Measurements from ENCODE around the gene CXCR2. TPM values are rescaled to one million over a fixed set of nuclear protein-coding genes. Genes with fewer than 3 reads are reported as not detected.
A peak's percentile ranks its signal among the peaks of the same experiment; 100 is the strongest.

The CXCR2 gene
- total RNA-seq, 6 donors from 2014 or later, result 0.79 to 25.8 (median 7.2) TPM

DNA sequence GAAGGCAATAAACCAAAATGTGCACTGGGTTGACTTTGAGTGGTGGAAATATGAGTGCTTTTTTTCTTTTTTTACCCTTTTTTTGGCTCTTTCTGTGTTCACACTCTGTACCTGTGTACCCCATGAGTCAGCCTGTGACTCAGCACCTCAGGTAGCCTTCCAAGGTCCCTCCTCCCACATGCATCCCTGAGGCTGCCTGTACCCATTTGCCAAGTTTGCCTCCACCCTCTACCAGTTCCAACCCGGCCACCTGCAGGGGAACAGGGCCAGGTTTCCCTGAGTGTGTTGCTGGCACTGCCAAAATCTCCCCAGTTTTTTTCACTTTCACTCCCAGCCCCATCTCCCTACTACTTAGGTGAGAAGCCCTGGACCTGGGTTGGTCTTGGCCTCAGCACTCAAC, 26.9 kb downstream of the CXCR2 start:
- Histone ChIP-seq H3K27me3 (no peaks in the 10 kb centered on the region), H3K27ac (no peak overlapping the region), H3K4me1 (no peaks in the 10 kb centered on the region), H3K9me3 (no peaks in the 10 kb centered on the region), H3K36me3 (no peaks in the 10 kb centered on the region), H3K4me3 (no peak overlapping the region)
- ATAC-seq (ENCODE audit: low FRiP score in 2 of 2), result no peak
- no peak for DNase-seq
- TF ChIP-seq, protein P1, sequence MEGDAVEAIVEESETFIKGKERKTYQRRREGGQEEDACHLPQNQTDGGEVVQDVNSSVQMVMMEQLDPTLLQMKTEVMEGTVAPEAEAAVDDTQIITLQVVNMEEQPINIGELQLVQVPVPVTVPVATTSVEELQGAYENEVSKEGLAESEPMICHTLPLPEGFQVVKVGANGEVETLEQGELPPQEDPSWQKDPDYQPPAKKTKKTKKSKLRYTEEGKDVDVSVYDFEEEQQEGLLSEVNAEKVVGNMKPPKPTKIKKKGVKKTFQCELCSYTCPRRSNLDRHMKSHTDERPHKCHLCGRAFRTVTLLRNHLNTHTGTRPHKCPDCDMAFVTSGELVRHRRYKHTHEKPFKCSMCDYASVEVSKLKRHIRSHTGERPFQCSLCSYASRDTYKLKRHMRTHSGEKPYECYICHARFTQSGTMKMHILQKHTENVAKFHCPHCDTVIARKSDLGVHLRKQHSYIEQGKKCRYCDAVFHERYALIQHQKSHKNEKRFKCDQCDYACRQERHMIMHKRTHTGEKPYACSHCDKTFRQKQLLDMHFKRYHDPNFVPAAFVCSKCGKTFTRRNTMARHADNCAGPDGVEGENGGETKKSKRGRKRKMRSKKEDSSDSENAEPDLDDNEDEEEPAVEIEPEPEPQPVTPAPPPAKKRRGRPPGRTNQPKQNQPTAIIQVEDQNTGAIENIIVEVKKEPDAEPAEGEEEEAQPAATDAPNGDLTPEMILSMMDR (IDR thresholded peaks at IDR 0.05), result no peak
- no peak for TF ChIP-seq POLR2A (IDR thresholded peaks at IDR 0.05)
- TF ChIP-seq EP300 (IDR thresholded peaks at IDR 0.05), result no peak
- no peak for TF ChIP-seq POLR2AphosphoS5 (IDR thresholded peaks at IDR 0.05)
- WGBS, 2 donors, result 58 to 67% methylated on average over 1 of the region's 1 CpG

DNA sequence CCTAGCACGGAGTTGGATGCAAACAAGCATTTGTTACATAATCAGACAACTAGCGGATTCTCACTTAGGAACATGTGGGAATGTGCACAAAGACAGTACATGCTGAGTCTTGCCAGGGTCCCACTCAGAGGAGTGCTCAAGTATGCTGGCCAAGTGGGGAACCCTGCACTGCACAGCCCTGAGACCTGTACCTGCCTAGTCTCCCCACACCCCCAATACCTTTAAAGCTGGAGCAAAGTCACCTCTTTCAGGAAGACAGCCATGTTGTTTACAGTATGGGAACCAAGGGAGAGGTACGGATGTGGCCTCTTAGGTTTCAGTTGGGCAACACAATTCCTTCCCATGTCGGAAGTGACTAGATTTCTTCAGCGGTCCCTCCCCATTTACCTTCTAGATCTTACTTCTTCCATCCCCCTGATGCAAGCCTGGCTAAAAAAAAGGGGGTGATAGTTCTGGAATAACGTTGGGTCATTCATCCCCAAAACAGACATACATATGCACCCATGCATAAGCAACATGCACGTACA, 30.2 kb downstream of the CXCR2 start:
- Histone ChIP-seq H3K36me3 (no peaks in the 10 kb centered on the region), H3K27me3 (no peaks in the 10 kb centered on the region), H3K9me3 (no peaks in the 10 kb centered on the region), H3K4me1 (no peaks in the 10 kb centered on the region), H3K4me3 (no peak overlapping the region), H3K27ac (peak overlapping the region in 3 of 4 donors; percentile 42 to 69 (median 54))
- ATAC-seq (ENCODE audit: low FRiP score in 2 of 2) (no peak), DNase-seq (no peak)
- TF ChIP-seq, protein P1 (IDR thresholded peaks at IDR 0.05), result no peak
- TF ChIP-seq POLR2AphosphoS5 (IDR thresholded peaks at IDR 0.05) (no peak), EP300 (IDR thresholded peaks at IDR 0.05) (no peak), POLR2A (IDR thresholded peaks at IDR 0.05) (no peak)
- WGBS, 2 donors, result 70 to 80% methylated on average over 7 of the region's 7 CpGs

DNA sequence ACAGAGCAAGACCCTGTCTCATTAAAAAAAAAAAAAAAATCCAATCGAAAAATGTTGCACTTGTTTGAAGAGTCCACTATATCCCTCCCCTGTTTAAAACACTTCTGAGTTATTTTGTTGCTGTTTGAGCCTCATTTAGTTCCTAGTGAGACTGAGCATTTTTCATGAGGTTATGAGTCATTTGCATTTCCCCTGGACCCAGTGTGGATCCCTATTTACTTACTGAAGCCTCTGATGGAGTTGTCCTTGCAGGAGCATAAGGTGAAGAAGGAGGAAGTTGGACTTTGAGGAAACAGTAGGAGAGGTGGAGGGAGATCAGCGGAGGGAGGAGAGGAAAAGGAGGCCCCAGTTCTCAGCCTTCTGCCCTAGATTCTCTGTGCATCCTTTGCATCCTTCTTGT, 35.8 kb downstream of the CXCR2 start:
- H3K4me1 ChIP-seq, result peaks cover 0 to 1% (median 0%) of the 10 kb centered on the region in 4 donors
- 63 to 71% methylated on average over 2 of the region's 2 CpGs for WGBS, 2 donors
- no peak overlapping the region for H3K4me3 ChIP-seq
- no peaks in the 10 kb centered on the region for H3K27me3 ChIP-seq
- H3K27ac ChIP-seq, result no peak overlapping the region
- no peaks in the 10 kb centered on the region for H3K36me3 ChIP-seq
- no peak for TF ChIP-seq POLR2A (IDR thresholded peaks at IDR 0.05)
- TF ChIP-seq, protein P1 (IDR thresholded peaks at IDR 0.05), result no peak
- no peak for TF ChIP-seq EP300 (IDR thresholded peaks at IDR 0.05)
- TF ChIP-seq POLR2AphosphoS5 (IDR thresholded peaks at IDR 0.05), result no peak
- H3K9me3 ChIP-seq, result no peaks in the 10 kb centered on the region
- DNase-seq (no peak), ATAC-seq (ENCODE audit: low FRiP score in 2 of 2) (no peak)

DNA sequence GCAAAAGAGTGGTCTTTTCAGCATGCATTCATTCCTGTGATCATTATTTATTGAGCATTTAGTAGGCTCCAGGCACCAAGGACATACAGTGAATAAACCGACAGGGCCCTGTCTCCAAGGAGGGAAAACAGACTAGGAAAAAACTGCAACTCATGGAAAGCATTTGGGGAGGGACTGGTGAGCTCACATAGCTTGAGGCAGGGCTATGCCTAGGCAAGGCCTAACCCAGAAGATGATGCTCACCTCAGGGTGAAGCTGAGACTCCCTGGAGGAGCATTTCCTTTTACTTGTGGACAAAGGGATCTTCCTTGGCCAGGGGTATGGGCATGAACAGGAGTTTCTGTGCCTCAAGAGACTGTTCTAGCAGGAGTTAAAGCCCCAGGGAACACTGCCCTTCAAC, 37.0 kb downstream of the CXCR2 start:
- Histone ChIP-seq H3K4me3 (no peak overlapping the region), H3K36me3 (no peaks in the 10 kb centered on the region)

More for the DNA sequence above, 37.0 kb downstream of the CXCR2 start:
- peak overlapping the region in 1 of 4 donors; percentile 6 for H3K27ac ChIP-seq
- H3K4me1 ChIP-seq, result peaks cover 0 to 6% (median 0%) of the 10 kb centered on the region in 4 donors
- DNase-seq (no peak), ATAC-seq (ENCODE audit: low FRiP score in 2 of 2) (no peak)
- no peaks in the 10 kb centered on the region for H3K9me3 ChIP-seq
- TF ChIP-seq POLR2A (IDR thresholded peaks at IDR 0.05) (no peak), POLR2AphosphoS5 (IDR thresholded peaks at IDR 0.05) (no peak), EP300 (IDR thresholded peaks at IDR 0.05) (no peak)
- TF ChIP-seq, protein P1 (IDR thresholded peaks at IDR 0.05), result no peak
- H3K27me3 ChIP-seq, result no peaks in the 10 kb centered on the region
- WGBS, 2 donors, result 96 to 100% methylated on average over 1 of the region's 1 CpG
